Measurements from ENCODE around the gene ARPC5. TPM values are rescaled to one million over a fixed set of nuclear protein-coding genes. Genes with fewer than 3 reads are reported as not detected.
"Not testable (repeated sequence)": the region's sequence is repeated elsewhere in the genome, so short reads cannot be mapped to it uniquely, and the experiment has no call there.

The ARPC5 gene
- total RNA-seq, 2 experiments from 2014 or later, result 233 to 235 TPM

DNA sequence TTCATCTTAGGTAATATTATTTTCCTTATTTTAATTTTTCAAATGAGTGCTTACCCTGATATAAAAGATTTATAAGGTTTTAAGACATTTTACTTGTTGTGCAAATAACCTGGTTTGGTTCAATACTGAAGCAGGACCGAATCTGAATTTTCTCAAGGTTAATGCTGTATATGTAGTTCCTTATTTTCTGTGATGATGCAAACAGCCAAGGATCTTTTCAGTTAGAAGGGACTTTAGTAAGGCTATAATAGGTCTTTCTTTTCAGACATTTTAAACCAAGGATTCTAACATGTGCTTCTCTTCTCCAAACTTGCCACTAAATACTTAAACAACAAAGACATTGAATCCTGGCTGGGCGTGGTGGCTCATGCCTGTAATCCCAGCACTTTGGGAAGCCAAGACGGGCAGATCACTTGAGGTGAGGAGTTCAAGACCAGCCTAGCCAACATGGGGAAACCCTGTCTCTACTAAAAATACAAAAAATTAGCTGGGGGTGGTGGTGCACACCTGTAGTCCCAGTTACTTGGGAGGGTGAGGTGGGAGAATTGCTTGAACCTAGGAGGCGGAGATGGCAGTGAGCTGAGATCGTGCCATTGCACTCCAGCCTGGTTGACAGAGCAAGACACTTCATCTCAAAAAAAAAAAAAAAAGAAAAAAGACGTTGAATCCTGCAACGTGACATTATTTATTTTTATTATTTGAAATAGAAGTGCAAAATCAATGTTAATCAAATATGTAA, 3.2 kb upstream of the ARPC5 start:
- Mint-ChIP-seq H3K4me3 (no peak overlapping the region), H3K36me3 (ENCODE audit: low read depth) (peaks cover 14% of the 10 kb centered on the region), H3K27ac (no peak overlapping the region), H3K4me1 (peaks cover 15% of the 10 kb centered on the region), H3K27me3 (peaks cover 20% of the 10 kb centered on the region), H3K9me3 (no peaks in the 10 kb centered on the region)
- POLR2A ChIA-PET, result no interaction called here
- DNase-seq, result no peak
- CTCF ChIA-PET, result no interaction called here

DNA sequence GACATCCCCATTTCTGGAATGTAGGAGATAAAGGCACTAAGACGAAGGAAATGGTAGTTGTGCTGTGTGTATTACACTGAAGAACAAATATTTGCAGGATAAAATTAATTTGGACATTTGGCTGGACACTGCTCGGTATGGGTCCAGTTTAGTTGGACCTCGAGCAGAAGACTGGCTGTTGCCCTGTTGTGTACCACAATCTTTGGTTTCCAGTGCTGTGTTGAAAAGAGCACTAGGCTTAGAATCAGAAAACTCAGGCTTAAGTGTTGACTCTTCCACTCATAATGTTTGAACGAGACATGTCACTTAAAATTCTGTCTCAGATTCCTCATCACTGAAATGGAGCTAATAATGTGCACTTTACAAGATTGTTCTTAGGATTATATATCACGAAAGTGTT, 1.2 kb upstream of the ARPC5 start:
- Mint-ChIP-seq H3K4me1 (peaks cover 29% of the 10 kb centered on the region), H3K9me3 (no peaks in the 10 kb centered on the region)
- CTCF ChIA-PET, result no interaction called here

DNA sequence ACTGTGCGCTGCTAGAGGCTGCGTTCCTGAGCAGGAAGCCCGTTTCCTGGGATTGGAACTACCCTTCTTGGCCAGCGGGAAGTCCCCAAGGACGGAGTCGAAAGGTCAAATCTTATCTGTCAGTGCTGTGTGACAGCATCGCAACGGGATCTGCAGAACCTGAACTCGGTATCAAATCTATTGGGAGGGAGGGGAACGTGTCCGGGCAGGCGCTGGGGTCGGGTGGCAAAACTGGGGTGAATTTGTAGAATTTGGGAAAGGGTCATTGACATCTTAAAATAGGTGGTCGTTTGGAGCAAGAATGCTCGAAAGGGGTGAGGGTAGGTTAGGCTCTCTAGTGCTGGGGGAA, 725 bp upstream of the ARPC5 start:
- no peak for DNase-seq
- peaks cover 31% of the 10 kb centered on the region for H3K36me3 Mint-ChIP-seq (ENCODE audit: low read depth)
- ChIA-PET CTCF (no interaction called here), POLR2A (interaction anchor here (0.6 to 4.0 kb wide), 4 partner anchors 8 to 415 kb away, joined by 3 to 25 read pairs (median 4); partner anchors contain the start of genes NCF2 and TSEN15)
- H3K4me3 Mint-ChIP-seq, result peak overlapping the region; percentile 100
- peaks cover 20% of the 10 kb centered on the region for H3K27me3 Mint-ChIP-seq
- H3K9me3 Mint-ChIP-seq, result no peaks in the 10 kb centered on the region
- peaks cover 32% of the 10 kb centered on the region for H3K4me1 Mint-ChIP-seq
- H3K27ac Mint-ChIP-seq, result peak overlapping the region; percentile 100

More for the DNA sequence above, 1.2 kb upstream of the ARPC5 start:
- peak overlapping the region; percentile 100 for H3K4me3 Mint-ChIP-seq
- H3K27ac Mint-ChIP-seq, result no peak overlapping the region
- POLR2A ChIA-PET, result interaction anchor here (0.5 kb wide), 1 partner anchor 268 kb away, joined by 3 read pairs; no protein-coding TSS in a partner anchor
- H3K36me3 Mint-ChIP-seq (ENCODE audit: low read depth), result peaks cover 29% of the 10 kb centered on the region
- peaks cover 20% of the 10 kb centered on the region for H3K27me3 Mint-ChIP-seq
- DNase-seq, result no peak

DNA sequence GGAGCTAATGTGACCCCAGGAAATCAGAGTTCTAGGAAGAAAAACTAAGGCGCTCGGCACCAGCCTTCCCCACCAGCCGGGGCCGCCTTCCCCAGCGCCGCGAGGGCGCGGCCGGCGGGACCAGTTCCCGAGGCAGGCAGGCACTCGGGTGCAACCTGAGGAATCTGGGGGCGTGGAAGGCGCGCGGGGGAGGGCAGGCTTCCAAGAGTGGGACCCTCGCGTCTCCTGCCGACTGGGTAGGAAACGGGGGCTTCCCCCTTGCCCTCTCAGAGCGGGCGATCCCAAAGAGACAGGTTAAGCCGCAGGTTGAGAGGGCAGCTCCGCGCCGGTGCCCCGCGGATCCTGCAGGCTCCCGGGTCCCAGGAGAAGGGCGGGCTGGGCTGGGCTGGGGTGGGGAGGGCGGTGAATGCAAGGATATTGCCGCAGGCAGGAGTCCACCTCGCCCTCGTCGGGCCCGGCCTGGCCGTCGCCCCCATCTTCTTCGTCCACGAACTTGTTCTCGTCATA, 431 bp downstream of the ARPC5 start:
- H3K4me1 Mint-ChIP-seq, result peaks cover 40% of the 10 kb centered on the region
- H3K9me3 Mint-ChIP-seq, result no peaks in the 10 kb centered on the region
- ChIA-PET POLR2A (interaction anchor here (0.9 to 4.4 kb wide), 9 partner anchors 8 to 416 kb away, joined by 3 to 39 read pairs (median 6); partner anchors contain the start of genes APOBEC4, NCF2, SMG7 and TSEN15), CTCF (interaction anchor here (0.7 to 2.3 kb wide), 6 partner anchors 16 to 281 kb away, joined by 3 to 14 read pairs (median 6); no protein-coding TSS in a partner anchor)
- peak overlapping the region; percentile 100 for H3K27ac Mint-ChIP-seq
- peak; percentile 35 for DNase-seq
- peaks cover 41% of the 10 kb centered on the region for H3K36me3 Mint-ChIP-seq (ENCODE audit: low read depth)
- peaks cover 20% of the 10 kb centered on the region for H3K27me3 Mint-ChIP-seq
- H3K4me3 Mint-ChIP-seq, result peak overlapping the region; percentile 100

DNA sequence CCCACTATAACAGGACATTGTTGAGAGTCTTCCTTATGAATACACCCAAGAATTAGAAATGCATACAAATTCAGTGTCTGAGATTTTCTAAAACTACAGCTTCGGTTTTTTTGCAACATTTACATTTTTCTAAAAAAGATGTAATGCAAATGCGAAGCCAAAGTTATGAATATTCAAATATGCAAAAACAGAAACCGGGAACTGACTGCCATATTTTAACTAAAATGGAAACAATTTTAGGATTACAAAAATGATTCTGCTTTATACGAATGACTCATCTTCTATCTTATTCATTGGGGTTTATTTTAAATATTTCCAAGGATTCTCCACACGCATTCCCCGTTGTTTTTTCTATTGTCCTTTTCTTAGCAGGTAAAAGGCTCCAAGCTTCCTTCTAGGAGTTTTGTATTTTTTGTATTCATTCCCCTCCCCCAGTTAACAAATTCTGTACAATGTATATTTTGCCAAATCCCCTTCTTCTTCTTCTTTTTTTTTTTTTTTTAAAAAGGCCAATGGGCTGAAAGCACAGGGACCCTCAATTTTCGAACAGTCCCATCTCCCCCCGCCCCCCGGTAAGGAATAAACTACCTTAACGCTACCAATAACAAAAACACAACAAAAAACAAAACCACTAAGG, 1.0 kb downstream of the ARPC5 start:
- H3K4me1 Mint-ChIP-seq, result peaks cover 45% of the 10 kb centered on the region
- no peaks in the 10 kb centered on the region for H3K9me3 Mint-ChIP-seq
- H3K27ac Mint-ChIP-seq, result peak overlapping the region; percentile 89
- CTCF ChIA-PET, result interaction anchor here (0.7 to 2.3 kb wide), 14 partner anchors 11 to 1028 kb away, joined by 3 to 14 read pairs (median 5); partner anchors contain the start of gene APOBEC4
- peaks cover 18% of the 10 kb centered on the region for H3K27me3 Mint-ChIP-seq
- peak overlapping the region; percentile 100 for H3K4me3 Mint-ChIP-seq
- H3K36me3 Mint-ChIP-seq (ENCODE audit: low read depth), result peaks cover 46% of the 10 kb centered on the region
- DNase-seq, result no peak
- POLR2A ChIA-PET, result interaction anchor here (0.7 to 4.4 kb wide), 13 partner anchors 8 to 752 kb away, joined by 3 to 39 read pairs (median 4); partner anchors contain the start of genes APOBEC4, C1orf21, NCF2 and SMG7

DNA sequence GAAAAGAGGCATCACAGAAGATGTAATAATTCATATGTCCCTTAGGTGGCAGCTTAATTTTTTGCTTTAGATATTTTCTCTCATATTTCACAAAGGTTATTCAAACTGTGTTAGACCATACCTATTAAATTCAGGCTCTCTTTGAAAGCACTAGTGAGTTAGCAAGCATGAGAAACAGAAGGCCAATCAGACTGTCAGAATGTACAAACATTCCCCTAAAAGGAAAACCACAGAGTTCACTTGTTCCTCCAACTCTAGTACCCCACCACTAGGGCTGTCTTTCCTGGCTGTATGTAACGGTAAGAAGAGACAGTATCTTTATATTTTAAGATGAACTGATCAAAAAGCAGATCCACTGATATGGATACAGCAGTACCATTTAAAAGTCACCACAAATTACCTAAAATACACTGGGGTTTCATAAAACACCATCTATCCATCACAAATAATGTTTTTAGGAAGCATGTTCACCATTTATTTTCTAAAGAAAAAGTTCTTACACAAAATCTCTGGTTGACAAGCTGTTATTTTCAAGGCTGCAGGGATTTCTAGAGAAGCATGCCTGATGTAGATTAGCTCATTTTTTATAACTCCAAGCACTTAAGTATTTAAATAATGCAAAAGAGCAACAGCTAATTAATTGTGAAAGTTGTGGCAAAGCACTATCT, 1.8 kb downstream of the ARPC5 start:
- CTCF ChIA-PET, result interaction anchor here (0.9 to 2.3 kb wide), 15 partner anchors 10 to 286 kb away, joined by 3 to 14 read pairs (median 5); partner anchors contain the start of gene APOBEC4
- Mint-ChIP-seq H3K27me3 (peaks cover 16% of the 10 kb centered on the region), H3K4me1 (peaks cover 50% of the 10 kb centered on the region), H3K27ac (peak overlapping the region; percentile 89), H3K36me3 (ENCODE audit: low read depth) (peaks cover 51% of the 10 kb centered on the region), H3K4me3 (peak overlapping the region; percentile 100), H3K9me3 (no peaks in the 10 kb centered on the region)
- no peak for DNase-seq
- POLR2A ChIA-PET, result interaction anchor here (0.7 to 4.4 kb wide), 12 partner anchors 11 to 753 kb away, joined by 3 to 39 read pairs (median 5); partner anchors contain the start of genes APOBEC4, C1orf21, NCF2 and SMG7

DNA sequence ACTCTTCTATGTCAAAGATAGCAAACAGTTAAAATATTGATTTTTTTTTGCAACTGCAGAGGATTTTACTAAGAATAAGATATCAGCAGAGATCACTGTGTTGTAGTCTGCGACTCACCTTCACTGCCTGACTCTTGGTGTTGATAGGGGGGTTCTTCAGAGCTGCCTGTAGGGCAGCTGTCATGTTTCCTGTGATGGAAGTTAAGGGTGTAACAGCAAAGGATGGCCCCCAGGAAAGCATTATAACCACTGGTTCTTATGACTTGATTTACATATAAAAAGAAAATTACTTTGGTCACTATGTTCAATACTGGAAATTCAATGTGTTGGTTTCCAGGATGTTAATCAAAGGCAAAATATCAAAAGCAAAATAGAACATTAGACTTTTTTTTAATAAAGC, 2.6 kb downstream of the ARPC5 start:
- peaks cover 59% of the 10 kb centered on the region for H3K36me3 Mint-ChIP-seq (ENCODE audit: low read depth)
- no peak for DNase-seq
- H3K27me3 Mint-ChIP-seq, result peaks cover 10% of the 10 kb centered on the region
- peak overlapping the region; percentile 33 for H3K27ac Mint-ChIP-seq
- H3K4me1 Mint-ChIP-seq, result peaks cover 58% of the 10 kb centered on the region
- peak overlapping the region; percentile 100 for H3K4me3 Mint-ChIP-seq
- ChIA-PET CTCF (interaction anchor here (1.0 to 2.3 kb wide), 11 partner anchors 10 to 163 kb away, joined by 3 to 14 read pairs (median 4); partner anchors contain the start of genes APOBEC4 and SMG7), POLR2A (interaction anchor here (0.9 to 4.4 kb wide), 11 partner anchors 11 to 419 kb away, joined by 3 to 39 read pairs (median 4); partner anchors contain the start of genes APOBEC4, NCF2, SMG7 and TSEN15)
- H3K9me3 Mint-ChIP-seq, result no peaks in the 10 kb centered on the region

DNA sequence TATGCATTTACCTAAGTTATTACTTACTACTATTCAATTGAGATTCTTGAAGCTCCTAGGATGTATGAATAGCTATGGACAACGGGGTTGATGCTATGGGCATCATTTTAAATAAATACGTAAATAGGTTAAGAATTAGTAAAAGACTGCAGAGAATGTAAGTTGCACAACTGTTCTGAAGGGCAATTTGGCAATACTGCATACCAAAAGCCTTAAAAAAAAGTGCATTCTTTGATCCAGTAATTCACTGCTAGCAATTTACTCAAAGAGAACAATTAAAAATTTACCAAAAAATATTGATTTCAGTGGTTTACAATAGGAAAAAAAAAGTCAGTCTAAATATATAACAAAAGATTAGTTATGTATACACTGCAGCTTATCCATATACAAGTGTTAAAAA, 3.5 kb downstream of the ARPC5 start:
- POLR2A ChIA-PET, result interaction anchor here (0.9 to 4.4 kb wide), 4 partner anchors 20 to 282 kb away, joined by 3 to 39 read pairs (median 4); partner anchors contain the start of gene SMG7
- H3K27ac Mint-ChIP-seq, result no peak overlapping the region
- no peak for DNase-seq
- peaks cover 9% of the 10 kb centered on the region for H3K27me3 Mint-ChIP-seq
- peaks cover 59% of the 10 kb centered on the region for H3K4me1 Mint-ChIP-seq
- peaks cover 63% of the 10 kb centered on the region for H3K36me3 Mint-ChIP-seq (ENCODE audit: low read depth)
- CTCF ChIA-PET, result interaction anchor here (1.0 to 1.6 kb wide), 8 partner anchors 9 to 162 kb away, joined by 3 to 6 read pairs (median 3); partner anchors contain the start of gene SMG7
- H3K9me3 Mint-ChIP-seq, result no peaks in the 10 kb centered on the region
- peak overlapping the region; percentile 100 for H3K4me3 Mint-ChIP-seq

DNA sequence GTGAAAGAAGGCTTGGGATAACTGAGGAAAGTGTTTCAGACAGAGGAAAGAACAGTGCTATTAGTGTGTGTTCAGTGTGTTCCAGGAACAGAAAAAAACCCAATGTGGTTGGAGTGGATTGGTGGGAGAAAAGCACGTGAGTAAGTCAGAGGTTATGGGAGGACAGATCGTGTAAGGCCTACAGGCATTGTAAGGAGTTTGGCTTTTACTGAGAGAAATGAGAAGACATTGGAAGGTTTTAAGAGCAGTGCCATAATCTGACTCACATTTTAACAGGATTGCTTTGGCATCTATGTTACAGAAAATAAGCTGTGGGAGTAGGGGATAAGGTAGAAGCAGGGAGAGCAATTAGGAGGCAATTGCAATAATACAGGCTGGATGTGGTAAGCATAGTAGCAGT, 4.8 kb downstream of the ARPC5 start:
- CTCF ChIA-PET, result interaction anchor here (0.6 to 0.8 kb wide), 2 partner anchors 25 to 111 kb away, joined by 3 read pairs; no protein-coding TSS in a partner anchor
- peak overlapping the region; percentile 2 for H3K27ac Mint-ChIP-seq
- peaks cover 69% of the 10 kb centered on the region for H3K36me3 Mint-ChIP-seq (ENCODE audit: low read depth)
- peak overlapping the region; percentile 30 for H3K4me3 Mint-ChIP-seq
- DNase-seq, result no peak
- H3K27me3 Mint-ChIP-seq, result no peaks in the 10 kb centered on the region
- H3K9me3 Mint-ChIP-seq, result no peaks in the 10 kb centered on the region
- H3K4me1 Mint-ChIP-seq, result peaks cover 49% of the 10 kb centered on the region
- POLR2A ChIA-PET, result no interaction called here

DNA sequence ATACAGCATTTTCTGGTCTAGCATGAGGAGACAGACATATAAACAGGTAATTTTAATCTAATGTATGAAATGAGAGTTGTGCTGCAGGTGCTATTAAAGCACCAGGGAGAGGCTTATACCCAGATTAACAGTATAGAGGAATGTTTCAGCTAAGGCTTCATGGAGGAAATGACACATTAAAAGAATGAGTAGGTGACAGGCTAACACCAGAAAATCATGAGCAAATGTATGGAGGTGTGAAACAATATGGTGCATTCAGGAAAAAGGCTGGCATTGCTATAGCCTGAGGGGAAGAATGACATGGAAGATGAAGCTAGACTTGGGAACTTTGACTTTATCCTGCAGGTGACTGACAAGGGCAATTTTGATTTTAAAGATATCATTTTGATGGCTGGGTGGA, 7.0 kb downstream of the ARPC5 start:
- H3K27me3 Mint-ChIP-seq, result no peaks in the 10 kb centered on the region
- H3K4me3 Mint-ChIP-seq, result no peak overlapping the region
- no peak for DNase-seq
- ChIA-PET CTCF (interaction anchor here (0.7 to 1.6 kb wide), 4 partner anchors 27 to 347 kb away, joined by 3 to 5 read pairs (median 4); no protein-coding TSS in a partner anchor), POLR2A (no interaction called here)
- peaks cover 70% of the 10 kb centered on the region for H3K36me3 Mint-ChIP-seq (ENCODE audit: low read depth)
- peak overlapping the region; percentile 5 for H3K27ac Mint-ChIP-seq
- no peaks in the 10 kb centered on the region for H3K9me3 Mint-ChIP-seq
- H3K4me1 Mint-ChIP-seq, result peaks cover 49% of the 10 kb centered on the region

DNA sequence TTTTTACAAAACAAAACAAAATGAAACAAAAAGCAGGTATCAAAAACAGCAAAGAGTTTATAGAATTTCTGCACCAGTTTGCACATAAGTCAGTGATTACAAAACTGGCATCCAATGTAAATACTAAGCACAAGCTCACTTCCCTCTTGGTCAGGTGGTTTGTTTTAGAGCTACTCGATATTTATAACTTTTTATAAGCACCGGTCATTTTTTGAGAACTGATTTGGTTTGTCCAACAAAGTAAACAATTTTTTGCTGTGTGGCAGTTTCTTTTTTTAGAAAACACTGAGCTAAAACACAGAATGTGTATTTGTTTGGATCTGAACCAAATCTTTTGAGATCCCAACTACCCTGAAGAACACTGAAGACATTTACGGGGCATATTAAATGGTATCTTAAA, 9.3 kb downstream of the ARPC5 start:
- H3K27ac Mint-ChIP-seq, H3K4me3 Mint-ChIP-seq: not testable (repeated sequence)
- H3K36me3 Mint-ChIP-seq (ENCODE audit: low read depth), result peaks cover 63% of the 10 kb centered on the region

More for the DNA sequence above, 9.3 kb downstream of the ARPC5 start:
- POLR2A ChIA-PET, result interaction anchor here (1.2 to 1.4 kb wide), 3 partner anchors 9 to 147 kb away, joined by 3 to 4 read pairs (median 3); no protein-coding TSS in a partner anchor
- not testable (repeated sequence) for H3K9me3 Mint-ChIP-seq, DNase-seq, H3K27me3 Mint-ChIP-seq
- CTCF ChIA-PET, result interaction anchor here (1.3 to 1.6 kb wide), 3 partner anchors 17 to 290 kb away, joined by 3 read pairs; no protein-coding TSS in a partner anchor
- H3K4me1 Mint-ChIP-seq, result peaks cover 37% of the 10 kb centered on the region

Data from activated CD4-positive, alpha-beta memory T cell treated with anti-CD3 and anti-CD28 coated beads, Interleukin-2, amount 10 ng/mL, durations not matched to agents 7 days and 5 days (primary cell).